Prostate gland (tissue), 2 donors: ENCODE results near the gene ITGAD.

Source experiments
- POLR2AphosphoS5 ChIP-seq: sonication (generic); formaldehyde crosslinking; IDR thresholded peaks from one replicate; pipeline ENCODE4 v1.6.1; 2017; ENCODE audit warnings: antibody characterized with exemption
- TF ChIP-seq, protein P1 (sequence below), 4 experiments: fragments of 200-600 bp in 2 of 4; fragments of 450-650 bp in 2 of 4; sonication (generic) in 2 of 4; IDR thresholded peaks; 1 replicate in 3 of 4; 2 replicates in 1 of 4; pipeline ENCODE4 v1.5.1; 2016 to 2019; ENCODE audit warnings: antibody characterized with exemption in 4 of 4, mild to moderate bottlenecking in 2 of 4, moderate library complexity in 2 of 4

DNA sequence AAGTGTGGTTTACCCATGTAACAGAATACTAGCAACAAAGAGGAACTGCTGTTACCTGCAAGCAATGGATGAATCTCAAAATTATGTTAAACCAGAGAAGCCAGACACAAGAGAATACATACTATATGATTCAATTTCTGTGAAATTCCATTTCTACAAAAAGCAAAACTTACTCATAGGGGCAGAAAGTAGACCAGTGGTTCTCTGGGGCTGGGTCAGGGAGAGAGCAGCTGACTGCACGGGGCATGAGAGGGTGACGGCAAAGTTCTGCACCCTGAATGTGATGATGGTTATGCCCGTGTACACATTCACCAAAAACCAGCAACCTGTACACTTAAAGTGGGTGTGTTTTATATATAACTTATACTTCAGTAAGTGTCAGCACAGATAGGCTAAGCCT lies 46.4 kb downstream of the ITGAD start:
- TF ChIP-seq, protein P1, sequence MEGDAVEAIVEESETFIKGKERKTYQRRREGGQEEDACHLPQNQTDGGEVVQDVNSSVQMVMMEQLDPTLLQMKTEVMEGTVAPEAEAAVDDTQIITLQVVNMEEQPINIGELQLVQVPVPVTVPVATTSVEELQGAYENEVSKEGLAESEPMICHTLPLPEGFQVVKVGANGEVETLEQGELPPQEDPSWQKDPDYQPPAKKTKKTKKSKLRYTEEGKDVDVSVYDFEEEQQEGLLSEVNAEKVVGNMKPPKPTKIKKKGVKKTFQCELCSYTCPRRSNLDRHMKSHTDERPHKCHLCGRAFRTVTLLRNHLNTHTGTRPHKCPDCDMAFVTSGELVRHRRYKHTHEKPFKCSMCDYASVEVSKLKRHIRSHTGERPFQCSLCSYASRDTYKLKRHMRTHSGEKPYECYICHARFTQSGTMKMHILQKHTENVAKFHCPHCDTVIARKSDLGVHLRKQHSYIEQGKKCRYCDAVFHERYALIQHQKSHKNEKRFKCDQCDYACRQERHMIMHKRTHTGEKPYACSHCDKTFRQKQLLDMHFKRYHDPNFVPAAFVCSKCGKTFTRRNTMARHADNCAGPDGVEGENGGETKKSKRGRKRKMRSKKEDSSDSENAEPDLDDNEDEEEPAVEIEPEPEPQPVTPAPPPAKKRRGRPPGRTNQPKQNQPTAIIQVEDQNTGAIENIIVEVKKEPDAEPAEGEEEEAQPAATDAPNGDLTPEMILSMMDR (IDR thresholded peaks at IDR 0.05): no peak
- TF ChIP-seq POLR2AphosphoS5: no peak
